Vagina (tissue), 2 donors: ENCODE measurements around the gene ZNF281. TPM values are rescaled to one million over a fixed set of nuclear protein-coding genes. Genes with fewer than 3 reads are reported as not detected.

Source experiments
- DNase-seq, 2 donors: peaks; one replicate each; pipeline ENCODE4 v3.0.0-alpha.2; 2017; ENCODE audit errors: extremely low spot score in 2 of 2
- H3K27ac ChIP-seq: fragments of 200-600 bp; sonication (generic); one replicate; pipeline ENCODE4 v1.5.1; 2019
- H3K27me3 ChIP-seq: fragments of 200-600 bp; sonication (generic); one replicate; pipeline ENCODE4 v1.5.1; 2019
- H3K36me3 ChIP-seq, 2 donors: fragments of 200-600 bp; sonication (generic); one replicate each; pipeline ENCODE4 v1.5.1; 2017 to 2019
- H3K4me1 ChIP-seq: fragments of 200-600 bp; sonication (generic); one replicate; pipeline ENCODE4 v1.5.1; 2019
- H3K4me3 ChIP-seq, 2 donors: fragments of 200-600 bp; sonication (generic); 1 replicate in 1 of 2; 2 replicates in 1 of 2; pipeline ENCODE4 v1.5.1; 2016 to 2019
- H3K9me3 ChIP-seq: fragments of 200-600 bp; sonication (generic); one replicate; pipeline ENCODE4 v1.5.1; 2019
- POLR2A ChIP-seq, 2 donors: fragments of 450-650 bp; IDR thresholded peaks; one replicate each; pipeline ENCODE4 v1.6.1; 2017; ENCODE audit warnings: antibody characterized with exemption in 2 of 2, mild to moderate bottlenecking in 2 of 2, moderate library complexity in 2 of 2
- POLR2AphosphoS5 ChIP-seq, 2 donors: sonication (generic); formaldehyde crosslinking; IDR thresholded peaks; one replicate each; pipeline ENCODE4 v1.9.0; 2017; ENCODE audit warnings: antibody characterized with exemption in 2 of 2, mild to moderate bottlenecking in 2 of 2, low read depth in 1 of 2; ENCODE audit not compliant: insufficient read depth in 1 of 2
- intact Hi-C: fragments of 100-400 bp; cut with DNase I; formaldehyde crosslinking; loops from one replicate; pipeline ENCODE4 v1.15.1; 2023
- total RNA-seq: library from RNA; depleted of rRNA; stranded (reverse); fragments of >200 nt; gene quantifications from one replicate; pipeline ENCODE4 v1.2.3, GENCODE V29; 2016
- TF ChIP-seq, protein P1 (sequence below), 3 experiments: fragments of 450-650 bp in 2 of 3; fragments of 200-600 bp in 1 of 3; sonication (generic) in 1 of 3; IDR thresholded peaks; one replicate each; pipeline ENCODE4 v1.5.1; 2017 to 2019; ENCODE audit warnings: antibody characterized with exemption in 3 of 3, mild to moderate bottlenecking in 2 of 3, moderate library complexity in 2 of 3

Gene ZNF281
- total RNA-seq, 1 donor from 2014 or later = 8.8 TPM

DNA sequence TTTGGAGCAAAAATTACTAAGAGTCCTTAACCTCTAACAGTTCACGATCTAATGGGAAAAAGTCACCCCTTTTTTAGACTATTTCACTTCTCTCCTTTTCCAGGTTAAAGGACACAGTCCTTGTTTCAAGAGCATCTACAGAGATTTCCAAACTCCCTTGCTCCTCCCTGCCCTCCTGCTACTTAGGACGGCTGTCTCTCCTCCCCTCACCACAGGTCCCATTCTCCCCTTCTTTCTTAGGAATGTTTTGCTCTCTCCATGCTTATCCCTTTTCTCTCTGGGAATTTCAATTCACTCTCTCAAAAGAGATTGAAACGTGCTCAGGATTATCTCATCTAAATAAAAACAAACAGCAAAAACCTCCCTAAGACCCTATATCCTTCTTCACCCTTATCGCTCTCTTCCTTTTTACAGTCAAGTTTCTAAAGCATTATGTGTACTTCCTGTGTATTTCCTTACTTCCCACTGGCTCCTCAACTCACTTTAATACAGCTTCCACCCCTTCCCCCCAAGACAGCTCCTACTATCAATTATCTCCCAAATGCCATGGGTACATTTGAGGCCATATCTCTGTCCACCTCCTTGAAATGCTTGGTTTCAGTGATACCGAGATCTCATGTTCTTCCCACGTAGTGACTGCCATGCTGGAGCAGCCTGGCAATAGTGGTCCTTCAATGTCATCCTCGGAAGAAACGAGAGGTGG, 43.2 kb upstream of the ZNF281 start:
- Histone ChIP-seq H3K4me3 (no peak overlapping the region), H3K27ac (no peak overlapping the region), H3K4me1 (no peaks in the 10 kb centered on the region), H3K27me3 (no peaks in the 10 kb centered on the region), H3K36me3 (no peaks in the 10 kb centered on the region), H3K9me3 (no peaks in the 10 kb centered on the region)
- DNase-seq = no peak
- intact Hi-C loops = no loop called here
- TF ChIP-seq, protein P1, sequence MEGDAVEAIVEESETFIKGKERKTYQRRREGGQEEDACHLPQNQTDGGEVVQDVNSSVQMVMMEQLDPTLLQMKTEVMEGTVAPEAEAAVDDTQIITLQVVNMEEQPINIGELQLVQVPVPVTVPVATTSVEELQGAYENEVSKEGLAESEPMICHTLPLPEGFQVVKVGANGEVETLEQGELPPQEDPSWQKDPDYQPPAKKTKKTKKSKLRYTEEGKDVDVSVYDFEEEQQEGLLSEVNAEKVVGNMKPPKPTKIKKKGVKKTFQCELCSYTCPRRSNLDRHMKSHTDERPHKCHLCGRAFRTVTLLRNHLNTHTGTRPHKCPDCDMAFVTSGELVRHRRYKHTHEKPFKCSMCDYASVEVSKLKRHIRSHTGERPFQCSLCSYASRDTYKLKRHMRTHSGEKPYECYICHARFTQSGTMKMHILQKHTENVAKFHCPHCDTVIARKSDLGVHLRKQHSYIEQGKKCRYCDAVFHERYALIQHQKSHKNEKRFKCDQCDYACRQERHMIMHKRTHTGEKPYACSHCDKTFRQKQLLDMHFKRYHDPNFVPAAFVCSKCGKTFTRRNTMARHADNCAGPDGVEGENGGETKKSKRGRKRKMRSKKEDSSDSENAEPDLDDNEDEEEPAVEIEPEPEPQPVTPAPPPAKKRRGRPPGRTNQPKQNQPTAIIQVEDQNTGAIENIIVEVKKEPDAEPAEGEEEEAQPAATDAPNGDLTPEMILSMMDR (IDR thresholded peaks at IDR 0.05) = no peak
- no peak for TF ChIP-seq POLR2AphosphoS5 (IDR thresholded peaks at IDR 0.05; ENCODE audit: insufficient read depth in 1 of 2, low read depth in 1 of 2)
- no peak for TF ChIP-seq POLR2A (IDR thresholded peaks at IDR 0.05)

DNA sequence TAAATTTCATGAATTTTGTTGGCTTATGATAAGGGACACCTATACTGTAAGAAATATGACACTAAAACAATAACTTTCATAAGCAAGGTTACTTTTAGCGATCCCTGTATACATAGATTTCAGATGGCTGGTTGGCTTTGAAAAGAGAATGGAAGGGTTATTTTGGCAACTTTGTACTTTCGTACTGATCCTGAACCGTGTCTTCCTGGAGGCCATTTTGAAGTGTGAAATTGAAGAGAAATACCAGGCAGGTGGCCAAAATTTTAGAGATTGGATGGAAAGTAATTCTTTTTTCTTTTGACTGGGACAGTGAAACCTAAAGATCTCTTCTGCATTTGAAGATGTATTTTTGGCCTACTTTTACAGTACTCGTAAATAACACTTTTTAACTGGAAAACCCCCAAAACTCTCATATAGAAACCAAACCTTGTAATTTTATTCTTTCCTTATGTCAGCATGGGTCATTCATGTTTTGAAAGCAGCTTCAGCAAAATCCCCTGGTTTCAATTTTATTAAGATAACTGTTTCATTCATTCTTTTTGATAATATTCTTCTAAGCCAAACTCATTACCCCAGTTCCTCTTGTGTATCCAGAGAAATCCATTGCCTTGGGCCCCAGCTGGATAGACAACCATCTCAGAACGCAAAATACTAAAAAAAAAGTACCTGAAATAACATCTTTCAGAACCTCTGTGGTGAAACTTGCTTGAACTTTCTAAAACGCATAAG, 38.4 kb upstream of the ZNF281 start:
- no peaks in the 10 kb centered on the region for H3K27me3 ChIP-seq
- H3K9me3 ChIP-seq = no peaks in the 10 kb centered on the region
- no peak for TF ChIP-seq POLR2A (IDR thresholded peaks at IDR 0.05)
- TF ChIP-seq POLR2AphosphoS5 (IDR thresholded peaks at IDR 0.05; ENCODE audit: insufficient read depth in 1 of 2, low read depth in 1 of 2) = no peak
- H3K4me1 ChIP-seq = no peaks in the 10 kb centered on the region
- intact Hi-C loops = no loop called here
- DNase-seq = no peak
- no peaks in the 10 kb centered on the region for H3K36me3 ChIP-seq
- H3K4me3 ChIP-seq = no peak overlapping the region
- H3K27ac ChIP-seq = no peak overlapping the region

GRCh38 chr1:200445213-200445612, 35.4 kb upstream of the ZNF281 start:
- Histone ChIP-seq H3K27me3 (no peaks in the 10 kb centered on the region), H3K4me3 (no peak overlapping the region), H3K4me1 (no peaks in the 10 kb centered on the region), H3K36me3 (no peaks in the 10 kb centered on the region), H3K27ac (no peak overlapping the region), H3K9me3 (no peaks in the 10 kb centered on the region)
- DNase-seq = no peak
- TF ChIP-seq POLR2AphosphoS5 (IDR thresholded peaks at IDR 0.05; ENCODE audit: insufficient read depth in 1 of 2, low read depth in 1 of 2) (no peak), POLR2A (IDR thresholded peaks at IDR 0.05) (no peak)
- TF ChIP-seq, protein P1 (IDR thresholded peaks at IDR 0.05) = no peak
- intact Hi-C loops = no loop called here

DNA sequence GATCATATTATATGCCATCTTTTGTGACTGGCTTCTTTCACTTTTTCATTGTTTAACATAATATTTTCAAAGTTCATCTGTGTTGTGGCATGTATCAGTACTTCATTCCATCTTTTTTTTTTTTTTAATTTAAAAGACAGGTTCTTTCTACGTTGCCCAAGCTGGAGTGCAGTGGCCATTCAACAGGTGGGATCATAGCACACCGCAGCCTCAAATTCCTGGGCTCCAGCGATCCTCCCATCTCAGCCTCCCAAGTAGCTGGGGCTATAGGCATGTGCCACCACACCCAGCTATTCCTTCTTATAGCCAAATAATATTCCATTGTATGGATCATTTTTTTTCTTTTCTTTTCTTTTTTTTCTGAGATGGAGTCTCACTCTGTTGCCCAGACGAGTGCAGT, 34.6 kb upstream of the ZNF281 start:
- TF ChIP-seq, protein P1 (IDR thresholded peaks at IDR 0.05) = no peak
- no peak for TF ChIP-seq POLR2A (IDR thresholded peaks at IDR 0.05)
- TF ChIP-seq POLR2AphosphoS5 (IDR thresholded peaks at IDR 0.05; ENCODE audit: insufficient read depth in 1 of 2, low read depth in 1 of 2) = no peak
- DNase-seq = no peak
- H3K27ac ChIP-seq = no peak overlapping the region
- H3K36me3 ChIP-seq = no peaks in the 10 kb centered on the region
- no peak overlapping the region for H3K4me3 ChIP-seq
- H3K4me1 ChIP-seq = no peaks in the 10 kb centered on the region
- intact Hi-C loops = no loop called here
- no peaks in the 10 kb centered on the region for H3K27me3 ChIP-seq
- H3K9me3 ChIP-seq = no peaks in the 10 kb centered on the region

- Histone ChIP-seq H3K4me3 (no peak overlapping the region), H3K4me1 (no peaks in the 10 kb centered on the region), H3K27me3 (no peaks in the 10 kb centered on the region), H3K9me3 (no peaks in the 10 kb centered on the region), H3K27ac (no peak overlapping the region), H3K36me3 (no peaks in the 10 kb centered on the region)
- intact Hi-C loops = no loop called here
- DNase-seq = no peak
- TF ChIP-seq, protein P1 (IDR thresholded peaks at IDR 0.05) = no peak
- TF ChIP-seq POLR2AphosphoS5 (IDR thresholded peaks at IDR 0.05; ENCODE audit: insufficient read depth in 1 of 2, low read depth in 1 of 2) (no peak), POLR2A (IDR thresholded peaks at IDR 0.05) (no peak)
These were observed 34.0 kb upstream of the ZNF281 start for GRCh38 chr1:200443860-200444259.
